ENCODE data around the gene IGSF3.
"Not testable (repeated sequence)": the region's sequence is repeated elsewhere in the genome, so short reads cannot be mapped to it uniquely, and the experiment has no call there.

- TF ChIP-seq, protein P1, sequence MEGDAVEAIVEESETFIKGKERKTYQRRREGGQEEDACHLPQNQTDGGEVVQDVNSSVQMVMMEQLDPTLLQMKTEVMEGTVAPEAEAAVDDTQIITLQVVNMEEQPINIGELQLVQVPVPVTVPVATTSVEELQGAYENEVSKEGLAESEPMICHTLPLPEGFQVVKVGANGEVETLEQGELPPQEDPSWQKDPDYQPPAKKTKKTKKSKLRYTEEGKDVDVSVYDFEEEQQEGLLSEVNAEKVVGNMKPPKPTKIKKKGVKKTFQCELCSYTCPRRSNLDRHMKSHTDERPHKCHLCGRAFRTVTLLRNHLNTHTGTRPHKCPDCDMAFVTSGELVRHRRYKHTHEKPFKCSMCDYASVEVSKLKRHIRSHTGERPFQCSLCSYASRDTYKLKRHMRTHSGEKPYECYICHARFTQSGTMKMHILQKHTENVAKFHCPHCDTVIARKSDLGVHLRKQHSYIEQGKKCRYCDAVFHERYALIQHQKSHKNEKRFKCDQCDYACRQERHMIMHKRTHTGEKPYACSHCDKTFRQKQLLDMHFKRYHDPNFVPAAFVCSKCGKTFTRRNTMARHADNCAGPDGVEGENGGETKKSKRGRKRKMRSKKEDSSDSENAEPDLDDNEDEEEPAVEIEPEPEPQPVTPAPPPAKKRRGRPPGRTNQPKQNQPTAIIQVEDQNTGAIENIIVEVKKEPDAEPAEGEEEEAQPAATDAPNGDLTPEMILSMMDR (IDR thresholded peaks at IDR 0.05), result not testable (repeated sequence)
- not testable (repeated sequence) for TF ChIP-seq POLR2A (IDR thresholded peaks at IDR 0.05)
Measured at GRCh38 chr1:116608841-116609240, 58.7 kb downstream of the IGSF3 start.

Data from suprapubic skin (tissue), 3 donors.